BLaER1 treated with 17β-estradiol and CSF1 and Interleukin-3, amounts not matched to agents 10 nM and 100 nM (cell line): ENCODE data around the gene HOXA2.
A peak's percentile ranks its signal among the peaks of the same experiment; 100 is the strongest.

Experiments
- H3K27ac ChIP-seq, 11 experiments: shearing (Covaris generic); formaldehyde crosslinking; 2 replicates each; pipeline ENCODE4 v1.8.1; 2022
- H3K27me3 ChIP-seq, 11 experiments: shearing (Covaris generic); formaldehyde crosslinking; 2 replicates each; pipeline ENCODE4 v1.8.1; 2022
- H3K36me3 ChIP-seq, 11 experiments: shearing (Covaris generic); formaldehyde crosslinking; 2 replicates each; pipeline ENCODE4 v1.8.1; 2022
- H3K4me1 ChIP-seq, 10 experiments: shearing (Covaris generic); formaldehyde crosslinking; 2 replicates each; pipeline ENCODE4 v1.8.1; 2022
- H3K4me2 ChIP-seq, 11 experiments: shearing (Covaris generic); formaldehyde crosslinking; 2 replicates each; pipeline ENCODE4 v1.8.1; 2022
- H3K4me3 ChIP-seq, 10 experiments: shearing (Covaris generic); formaldehyde crosslinking; 2 replicates each; pipeline ENCODE4 v1.8.1; 2022
- H3K9ac ChIP-seq, 11 experiments: shearing (Covaris generic); formaldehyde crosslinking; 2 replicates each; pipeline ENCODE4 v1.8.1; 2022
- H3K9me3 ChIP-seq, 11 experiments: shearing (Covaris generic); formaldehyde crosslinking; replicated peaks in 1 of 11; 2 replicates each; pipeline ENCODE4 v1.8.1; 2022
- H4K20me1 ChIP-seq, 11 experiments: shearing (Covaris generic); formaldehyde crosslinking; 2 replicates each; pipeline ENCODE4 v1.8.1; 2022
- Cebpa-rat ChIP-seq, 11 experiments: shearing (Covaris generic); IDR thresholded peaks; 2 replicates each; pipeline ENCODE4 v1.8.1; 2022

HOXA2 gene

GRCh38 chr7:27079234-27079975 is 23.1 kb downstream of the HOXA2 start:
- no peaks in the 10 kb centered on the region for H3K36me3 ChIP-seq
- H3K27me3 ChIP-seq, result no peaks in the 10 kb centered on the region
- H3K4me1 ChIP-seq, result peaks cover 0 to 11% (median 6%) of the 10 kb centered on the region in 10 experiments; a peak in 11 of 20 replicates
- peak overlapping the region in 6 of 11 experiments; percentile 3 to 46 (median 10); a peak in 8 of 22 replicates for H3K4me2 ChIP-seq
- H3K9me3 ChIP-seq, result peaks cover 6 to 22% (median 9%) of the 10 kb centered on the region in 11 experiments; a peak in 15 of 22 replicates
- peak overlapping the region in 3 of 11 experiments; percentile 6 to 26 (median 26); a peak in 4 of 22 replicates for H3K27ac ChIP-seq
- TF ChIP-seq Cebpa-rat (IDR thresholded peaks at IDR 0.05), result no peak
- no peaks in the 10 kb centered on the region for H4K20me1 ChIP-seq
- no peak overlapping the region for H3K9ac ChIP-seq
- H3K4me3 ChIP-seq, result no peak overlapping the region

- no peaks in the 10 kb centered on the region for H3K36me3 ChIP-seq
- no peak overlapping the region for H3K9ac ChIP-seq
- H4K20me1 ChIP-seq, result no peaks in the 10 kb centered on the region
- TF ChIP-seq Cebpa-rat (IDR thresholded peaks at IDR 0.05), result no peak
- peak overlapping the region in 2 of 11 experiments; percentile 6 to 26; a peak in 1 of 22 replicates for H3K27ac ChIP-seq
- H3K4me2 ChIP-seq, result peak overlapping the region in 5 of 11 experiments; percentile 3 to 46 (median 10); a peak in 6 of 22 replicates
- peaks cover 6 to 22% (median 9%) of the 10 kb centered on the region in 11 experiments; a peak in 15 of 22 replicates for H3K9me3 ChIP-seq
- H3K4me1 ChIP-seq, result peaks cover 0 to 11% (median 5%) of the 10 kb centered on the region in 10 experiments; a peak in 11 of 20 replicates
- H3K27me3 ChIP-seq, result no peaks in the 10 kb centered on the region
- no peak overlapping the region for H3K4me3 ChIP-seq
Observed at GRCh38 chr7:27078616-27079233, 23.8 kb downstream of the HOXA2 start.

- Histone ChIP-seq H3K4me1 (no peaks in the 10 kb centered on the region), H3K36me3 (no peaks in the 10 kb centered on the region), H3K27ac (no peak overlapping the region), H3K4me3 (no peak overlapping the region), H3K9me3 (peaks cover 6 to 22% (median 9%) of the 10 kb centered on the region in 11 experiments; a peak in 15 of 22 replicates), H3K9ac (no peak overlapping the region), H3K27me3 (no peaks in the 10 kb centered on the region), H4K20me1 (no peaks in the 10 kb centered on the region), H3K4me2 (no peak overlapping the region)
- no peak for TF ChIP-seq Cebpa-rat (IDR thresholded peaks at IDR 0.05)
Observed at GRCh38 chr7:27073076-27073475, 29.4 kb downstream of the HOXA2 start.

GRCh38 chr7:27071622-27072390 is 30.7 kb downstream of the HOXA2 start:
- no peak overlapping the region for H3K27ac ChIP-seq
- no peaks in the 10 kb centered on the region for H4K20me1 ChIP-seq
- no peaks in the 10 kb centered on the region for H3K27me3 ChIP-seq
- no peaks in the 10 kb centered on the region for H3K36me3 ChIP-seq
- no peak for TF ChIP-seq Cebpa-rat (IDR thresholded peaks at IDR 0.05)
- no peak overlapping the region for H3K4me3 ChIP-seq
- peaks cover 6 to 19% (median 9%) of the 10 kb centered on the region in 11 experiments; a peak in 15 of 22 replicates for H3K9me3 ChIP-seq
- H3K4me2 ChIP-seq, result no peak overlapping the region
- peaks cover 0 to 7% (median 0%) of the 10 kb centered on the region in 10 experiments; a peak in 1 of 20 replicates for H3K4me1 ChIP-seq
- no peak overlapping the region for H3K9ac ChIP-seq

GRCh38 chr7:27068259-27068658 is 34.2 kb downstream of the HOXA2 start:
- Histone ChIP-seq H4K20me1 (no peaks in the 10 kb centered on the region), H3K4me2 (no peak overlapping the region), H3K27me3 (no peaks in the 10 kb centered on the region), H3K4me3 (no peak overlapping the region), H3K36me3 (no peaks in the 10 kb centered on the region), H3K9ac (no peak overlapping the region), H3K4me1 (peaks cover 0 to 29% (median 11%) of the 10 kb centered on the region in 10 experiments; a peak in 11 of 20 replicates), H3K9me3 (peaks cover 0 to 12% (median 0%) of the 10 kb centered on the region in 11 experiments; a peak in 1 of 22 replicates), H3K27ac (no peak overlapping the region)
- no peak for TF ChIP-seq Cebpa-rat (IDR thresholded peaks at IDR 0.05)

GRCh38 chr7:27066148-27066547 is 36.3 kb downstream of the HOXA2 start:
- H3K4me2 ChIP-seq, result no peak overlapping the region
- H3K9ac ChIP-seq, result no peak overlapping the region
- H3K27me3 ChIP-seq, result no peaks in the 10 kb centered on the region
- peaks cover 0 to 29% (median 11%) of the 10 kb centered on the region in 10 experiments; a peak in 11 of 20 replicates for H3K4me1 ChIP-seq
- no peaks in the 10 kb centered on the region for H3K36me3 ChIP-seq
- H3K4me3 ChIP-seq, result no peak overlapping the region
- H4K20me1 ChIP-seq, result no peaks in the 10 kb centered on the region
- no peak for TF ChIP-seq Cebpa-rat (IDR thresholded peaks at IDR 0.05)
- peaks cover 0 to 14% (median 0%) of the 10 kb centered on the region in 11 experiments; a peak in 1 of 22 replicates for H3K9me3 ChIP-seq
- no peak overlapping the region for H3K27ac ChIP-seq

- no peak for TF ChIP-seq Cebpa-rat (IDR thresholded peaks at IDR 0.05)
- H4K20me1 ChIP-seq, result no peaks in the 10 kb centered on the region
- no peak overlapping the region for H3K4me2 ChIP-seq
Observed at GRCh38 chr7:27065709-27066108, 36.8 kb downstream of the HOXA2 start.

GRCh38 chr7:27064661-27065060 is 37.8 kb downstream of the HOXA2 start:
- H3K4me1 ChIP-seq, result peaks cover 0 to 29% (median 11%) of the 10 kb centered on the region in 10 experiments; a peak in 11 of 20 replicates
- no peaks in the 10 kb centered on the region for H3K36me3 ChIP-seq
- H3K9me3 ChIP-seq, result peaks cover 0 to 14% (median 0%) of the 10 kb centered on the region in 11 experiments; a peak in 1 of 22 replicates
- H3K4me2 ChIP-seq, result peak overlapping the region in 7 of 11 experiments; percentile 0 to 45 (median 24); a peak in 8 of 22 replicates
- H3K27me3 ChIP-seq, result no peaks in the 10 kb centered on the region
- 0 out of 22 replicates have a peak overlapping the region, but pooled peaks of 1 of the 11 experiments have one; percentile 26 for H3K27ac ChIP-seq
- no peaks in the 10 kb centered on the region for H4K20me1 ChIP-seq
- H3K9ac ChIP-seq, result no peak overlapping the region
- TF ChIP-seq Cebpa-rat (IDR thresholded peaks at IDR 0.05), result no peak
- H3K4me3 ChIP-seq, result no peak overlapping the region

More at GRCh38 chr7:27065709-27066108, 36.8 kb downstream of the HOXA2 start:
- peaks cover 0 to 29% (median 11%) of the 10 kb centered on the region in 10 experiments; a peak in 11 of 20 replicates for H3K4me1 ChIP-seq
- H3K27ac ChIP-seq, result no peak overlapping the region
- H3K4me3 ChIP-seq, result no peak overlapping the region
- H3K9me3 ChIP-seq, result peaks cover 0 to 14% (median 0%) of the 10 kb centered on the region in 11 experiments; a peak in 1 of 22 replicates
- H3K36me3 ChIP-seq, result no peaks in the 10 kb centered on the region
- no peaks in the 10 kb centered on the region for H3K27me3 ChIP-seq
- no peak overlapping the region for H3K9ac ChIP-seq
